Spleen (tissue), 11 donors: ENCODE measurements around the gene KCNF1. TPM values are rescaled to one million over a fixed set of nuclear protein-coding genes. Genes with fewer than 3 reads are reported as not detected.
A peak's percentile ranks its signal among the peaks of the same experiment; 100 is the strongest.

Experiments used
- DNase-seq: peaks from one replicate; pipeline ENCODE4 v3.0.0-alpha.2; 2020
- H3K27ac ChIP-seq, 8 donors: fragments of 200-600 bp; sonication (generic) in 7 of 8; 1 replicate in 4 of 8; 2 replicates in 4 of 8; pipeline versions ENCODE4 v1.5.0 to v1.8.0; 2016 to 2021; ENCODE audit warnings: inconsistent platforms in 4 of 8, mild to moderate bottlenecking in 4 of 8, moderate library complexity in 1 of 8
- H3K27me3 ChIP-seq, 7 donors: fragments of 200-600 bp; sonication (generic) in 6 of 7; replicated peaks in 1 of 7; 1 replicate in 4 of 7; 2 replicates in 3 of 7; pipeline versions ENCODE4 v1.5.0 to v1.8.0; 2016 to 2021; ENCODE audit warnings: inconsistent platforms in 3 of 7, mild to moderate bottlenecking in 1 of 7
- H3K36me3 ChIP-seq, 6 donors: fragments of 200-600 bp; sonication (generic) in 5 of 6; 1 replicate in 4 of 6; 2 replicates in 2 of 6; pipeline versions ENCODE4 v1.5.0 to v1.8.0; 2016 to 2021; ENCODE audit warnings: inconsistent platforms in 2 of 6
- H3K4me1 ChIP-seq, 6 donors: fragments of 200-600 bp; sonication (generic) in 5 of 6; 1 replicate in 3 of 6; 2 replicates in 3 of 6; pipeline versions ENCODE4 v1.5.0 to v1.8.0; 2016 to 2021; ENCODE audit warnings: inconsistent platforms in 3 of 6
- H3K4me3 ChIP-seq, 8 donors: fragments of 200-600 bp; sonication (generic) in 7 of 8; 1 replicate in 4 of 8; 2 replicates in 4 of 8; pipeline versions ENCODE4 v1.5.0 to v1.8.0; 2016 to 2021; ENCODE audit warnings: inconsistent platforms in 4 of 8, mild to moderate bottlenecking in 4 of 8, moderate library complexity in 2 of 8
- H3K9me3 ChIP-seq, 8 donors: fragments of 200-600 bp; sonication (generic) in 7 of 8; 1 replicate in 4 of 8; 2 replicates in 4 of 8; pipeline versions ENCODE4 v1.5.0 to v1.8.0; 2016 to 2021; ENCODE audit warnings: inconsistent platforms in 4 of 8
- POLR2A ChIP-seq, 3 donors: fragments of 450-650 bp; IDR thresholded peaks; one replicate each; pipeline ENCODE4 v1.5.1; 2017; ENCODE audit warnings: antibody characterized with exemption in 3 of 3, mild to moderate bottlenecking in 1 of 3
- POLR2AphosphoS5 ChIP-seq, 3 donors: sonication (generic); formaldehyde crosslinking; IDR thresholded peaks; one replicate each; pipeline ENCODE4 v1.5.1; 2017; ENCODE audit warnings: antibody characterized with exemption in 3 of 3
- WGBS, 5 donors: extraction: QIAGEN DNeasy Blood & Tissue Kit in 3 of 5; methylation state at CpG; one replicate each; pipeline versions ENCODE4 v1.1.5 to v1.1.7; 2013 to 2018; 5-methylcytosine and 5-hydroxymethylcytosine counted together
- intact Hi-C: fragments of 100-400 bp; cut with DNase I; formaldehyde crosslinking; loops from one replicate; pipeline ENCODE4 v1.15.0; 2023; ENCODE audit warnings: low total_unique reads
- polyA plus RNA-seq, 3 donors: library from polyadenylated mRNA; stranded (reverse); fragments of 200-250 nt; gene quantifications; one replicate each; pipeline ENCODE4 v1.2.1, GENCODE V29; 2013
- small RNA-seq, 4 donors: library from RNA; depleted of rRNA; stranded (forward); fragments of <200 nt; gene quantifications; one replicate each; pipeline ENCODE3, GENCODE V24; 2016
- total RNA-seq, 7 donors: library from RNA; depleted of rRNA in 3 of 7; stranded (reverse); fragments of >200 nt in 3 of 7; fragmentation: NEBNext Ultra II Directional in 4 of 7; extraction: Animal tissue kit (Norgen Biotek cat#: 25700) in 4 of 7; gene quantifications; one replicate each; pipeline versions ENCODE4 v1.1.0 to v1.2.1, GENCODE V29; 2016 to 2021
- TF ChIP-seq, protein P1 (sequence below), 11 experiments: fragments of 200-600 bp in 7 of 11; fragments of 450-650 bp in 4 of 11; sonication (generic) in 4 of 11; IDR thresholded peaks in 8 of 11; conservative IDR thresholded peaks in 3 of 11; 1 replicate in 7 of 11; 2 replicates in 4 of 11; pipeline versions ENCODE4 v1.4.0 to v1.8.0; 2016 to 2021; ENCODE audit warnings: antibody characterized with exemption in 11 of 11, inconsistent platforms in 4 of 11, mild to moderate bottlenecking in 1 of 11
- donor health status: healthy with polysubstance abuse.
- donor health status: DM: no; HTN: no; CAD: no; lungs with moderate emphysema.
- donor health status: DM: no; HTN: no; CAD: no.
- donor health status: Bipolar disorder and iron deficiency.
- donor health status: healthy.
- donor health status: DM: no; HTN: no; CAD: no.
- donor health status: DM: yes; HTN: yes; CAD: no.

KCNF1 gene
- total and polyA plus RNA-seq, 10 donors, result 0.16 to 1.2 (median 0.57) TPM; not detected in 3

DNA sequence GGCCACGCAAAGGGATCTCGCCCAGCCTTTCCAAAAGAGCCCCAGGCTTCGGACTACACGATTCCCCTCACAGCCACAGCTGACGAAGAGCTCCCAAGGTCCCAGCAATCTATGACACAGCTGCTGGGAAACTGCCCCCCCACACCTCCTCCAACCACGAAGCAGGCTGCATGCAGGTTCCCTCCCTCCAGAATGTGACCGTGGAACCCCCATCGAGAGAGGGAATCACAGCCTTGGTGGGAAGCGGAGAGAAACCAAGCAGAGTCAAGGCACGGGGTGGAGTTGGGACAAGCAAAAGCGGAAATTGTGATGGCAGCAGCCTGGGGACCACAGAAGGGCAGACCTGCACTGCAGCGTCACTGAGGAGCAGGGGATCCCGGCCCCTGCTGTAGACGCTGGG is 50.3 kb downstream of the KCNF1 start:
- DNase-seq, result peak; percentile 58
- no peak for TF ChIP-seq POLR2AphosphoS5 (IDR thresholded peaks at IDR 0.05)
- TF ChIP-seq POLR2A (IDR thresholded peaks at IDR 0.05), result no peak
- TF ChIP-seq, protein P1, sequence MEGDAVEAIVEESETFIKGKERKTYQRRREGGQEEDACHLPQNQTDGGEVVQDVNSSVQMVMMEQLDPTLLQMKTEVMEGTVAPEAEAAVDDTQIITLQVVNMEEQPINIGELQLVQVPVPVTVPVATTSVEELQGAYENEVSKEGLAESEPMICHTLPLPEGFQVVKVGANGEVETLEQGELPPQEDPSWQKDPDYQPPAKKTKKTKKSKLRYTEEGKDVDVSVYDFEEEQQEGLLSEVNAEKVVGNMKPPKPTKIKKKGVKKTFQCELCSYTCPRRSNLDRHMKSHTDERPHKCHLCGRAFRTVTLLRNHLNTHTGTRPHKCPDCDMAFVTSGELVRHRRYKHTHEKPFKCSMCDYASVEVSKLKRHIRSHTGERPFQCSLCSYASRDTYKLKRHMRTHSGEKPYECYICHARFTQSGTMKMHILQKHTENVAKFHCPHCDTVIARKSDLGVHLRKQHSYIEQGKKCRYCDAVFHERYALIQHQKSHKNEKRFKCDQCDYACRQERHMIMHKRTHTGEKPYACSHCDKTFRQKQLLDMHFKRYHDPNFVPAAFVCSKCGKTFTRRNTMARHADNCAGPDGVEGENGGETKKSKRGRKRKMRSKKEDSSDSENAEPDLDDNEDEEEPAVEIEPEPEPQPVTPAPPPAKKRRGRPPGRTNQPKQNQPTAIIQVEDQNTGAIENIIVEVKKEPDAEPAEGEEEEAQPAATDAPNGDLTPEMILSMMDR (IDR thresholded peaks at IDR 0.05 in 8 of 11, conservative IDR thresholded peaks at IDR 0.05 in 3 of 11), result no peak
- WGBS, 5 donors, result 90 to 94% (median 91%) methylated on average over 14 of the region's 14 CpGs

GRCh38 chr2:10963155-10963554 is 51.4 kb downstream of the KCNF1 start:
- Histone ChIP-seq H3K4me1 (peaks cover 0 to 14% (median 0%) of the 10 kb centered on the region in 6 donors), H3K36me3 (no peaks in the 10 kb centered on the region), H3K4me3 (no peak overlapping the region), H3K9me3 (no peaks in the 10 kb centered on the region), H3K27me3 (peaks cover 0 to 56% (median 0%) of the 10 kb centered on the region in 7 donors), H3K27ac (no peak overlapping the region)
- intact Hi-C loops, result no loop called here
- DNase-seq, result no peak
- 36 to 52% (median 45%) methylated on average over 8 of the region's 8 CpGs for WGBS, 5 donors
- TF ChIP-seq POLR2AphosphoS5 (IDR thresholded peaks at IDR 0.05), result no peak
- TF ChIP-seq, protein P1 (IDR thresholded peaks at IDR 0.05 in 8 of 11, conservative IDR thresholded peaks at IDR 0.05 in 3 of 11), result no peak
- TF ChIP-seq POLR2A (IDR thresholded peaks at IDR 0.05), result no peak

More for the DNA sequence above, 50.3 kb downstream of the KCNF1 start:
- H3K9me3 ChIP-seq, result no peaks in the 10 kb centered on the region
- no peak overlapping the region for H3K4me3 ChIP-seq
- no peaks in the 10 kb centered on the region for H3K36me3 ChIP-seq
- intact Hi-C loops, result no loop called here
- peaks cover 0 to 57% (median 0%) of the 10 kb centered on the region in 7 donors for H3K27me3 ChIP-seq
- H3K27ac ChIP-seq, result no peak overlapping the region
- H3K4me1 ChIP-seq, result peaks cover 0 to 14% (median 0%) of the 10 kb centered on the region in 6 donors

Small RNA genes within 50 kb of the gene (small RNA-seq; reads per million reads assigned to genes)
- gene AC079587.1, result 0 reads per million in 4 donors

Other genes with a start within 250 kb of the KCNF1 start
- 10 to 100 TPM; 19.3 to 32.8 (median 28.0) TPM for gene NOL10, start 222.0 kb upstream of the KCNF1 start, total RNA-seq
- 10 to 100 TPM in 1 of 3 donors, 1 to 10 TPM in 2; 7.4 to 10.0 (median 7.5) TPM for gene NOL10, start 222.0 kb upstream of the KCNF1 start, polyA plus RNA-seq
- gene ATP6V1C2, start 190.3 kb upstream of the KCNF1 start, total RNA-seq, result 1 to 10 TPM in 2 of 7 donors, under 1 TPM in 2, not detected in 3; 0.23 to 9.2 (median 0.93) TPM
- gene ATP6V1C2, start 190.3 kb upstream of the KCNF1 start, polyA plus RNA-seq, result under 1 TPM; 0.45 to 0.70 (median 0.54) TPM
- 100 to 1,000 TPM; 100 to 164 (median 131) TPM for gene PDIA6, start 99.1 kb upstream of the KCNF1 start, total RNA-seq
- 10 to 100 TPM; 29.7 to 60.5 (median 56.0) TPM for gene PDIA6, start 99.1 kb upstream of the KCNF1 start, polyA plus RNA-seq
- 10 to 100 TPM; 28.0 to 82.1 (median 53.8) TPM for gene SLC66A3, start 243.5 kb downstream of the KCNF1 start, total RNA-seq
- gene SLC66A3, start 243.5 kb downstream of the KCNF1 start, polyA plus RNA-seq, result 10 to 100 TPM; 16.8 to 26.8 (median 19.4) TPM